Measurements from ENCODE around the gene RNF7.
"Not testable (repeated sequence)": the region's sequence is repeated elsewhere in the genome, so short reads cannot be mapped to it uniquely, and the experiment has no call there.

Gene RNF7

GRCh38 chr3:141738022-141738890 is at the start of gene RNF7:
Gene RNF7 (plus strand): TSS chr3:141738298. CDS start chr3:141738342, 44 bp downstream.
- DNase-seq (ENCODE audit: low read depth in 2 of 2) = peak; percentile 93 to 94

- DNase-seq (ENCODE audit: low read depth in 2 of 2) = no peak
These were observed 47.5 kb upstream of the RNF7 start for GRCh38 chr3:141690431-141691072.

- DNase-seq (ENCODE audit: low read depth in 2 of 2) = not testable (repeated sequence)
These were observed 46.6 kb upstream of the RNF7 start for GRCh38 chr3:141691471-141691870.

- not testable (repeated sequence) for DNase-seq (ENCODE audit: low read depth in 2 of 2)
These were observed 45.1 kb upstream of the RNF7 start for GRCh38 chr3:141692973-141693372.

- no peak for DNase-seq (ENCODE audit: low read depth in 2 of 2)
These were observed 38.8 kb upstream of the RNF7 start for GRCh38 chr3:141699324-141699723.

GRCh38 chr3:141699897-141700296 is 38.2 kb upstream of the RNF7 start:
- no peak for DNase-seq (ENCODE audit: low read depth in 2 of 2)

- DNase-seq (ENCODE audit: low read depth in 2 of 2) = not testable (repeated sequence)
These were observed 34.7 kb upstream of the RNF7 start for GRCh38 chr3:141703367-141703766.

- no peak for DNase-seq (ENCODE audit: low read depth in 2 of 2)
These were observed 30.3 kb upstream of the RNF7 start for GRCh38 chr3:141707741-141708203.

- DNase-seq (ENCODE audit: low read depth in 2 of 2) = no peak
These were observed 29.7 kb upstream of the RNF7 start for GRCh38 chr3:141708367-141708766.

GRCh38 chr3:141709126-141709770 is 28.9 kb upstream of the RNF7 start:
- no peak for DNase-seq (ENCODE audit: low read depth in 2 of 2)

GRCh38 chr3:141710121-141710520 is 28.0 kb upstream of the RNF7 start:
- no peak for DNase-seq (ENCODE audit: low read depth in 2 of 2)

- no peak for DNase-seq (ENCODE audit: low read depth in 2 of 2)
These were observed 27.0 kb upstream of the RNF7 start for GRCh38 chr3:141710888-141711616.

- DNase-seq (ENCODE audit: low read depth in 2 of 2) = no peak
These were observed 23.4 kb upstream of the RNF7 start for GRCh38 chr3:141714671-141715070.

GRCh38 chr3:141722081-141722480 is 16.0 kb upstream of the RNF7 start:
- DNase-seq (ENCODE audit: low read depth in 2 of 2) = no peak

GRCh38 chr3:141722648-141723047 is 15.4 kb upstream of the RNF7 start:
- no peak for DNase-seq (ENCODE audit: low read depth in 2 of 2)

- DNase-seq (ENCODE audit: low read depth in 2 of 2) = no peak
These were observed 14.8 kb upstream of the RNF7 start for GRCh38 chr3:141723255-141723654.

GRCh38 chr3:141724186-141724585 is 13.9 kb upstream of the RNF7 start:
- no peak for DNase-seq (ENCODE audit: low read depth in 2 of 2)

GRCh38 chr3:141725036-141725435 is 13.1 kb upstream of the RNF7 start:
- DNase-seq (ENCODE audit: low read depth in 2 of 2) = no peak

GRCh38 chr3:141726483-141726882 is 11.6 kb upstream of the RNF7 start:
- no peak for DNase-seq (ENCODE audit: low read depth in 2 of 2)

GRCh38 chr3:141728355-141728892 is 9.7 kb upstream of the RNF7 start:
- DNase-seq (ENCODE audit: low read depth in 2 of 2) = no peak

GRCh38 chr3:141729240-141729639 is 8.9 kb upstream of the RNF7 start:
- no peak for DNase-seq (ENCODE audit: low read depth in 2 of 2)

GRCh38 chr3:141735176-141735575 is 2.9 kb upstream of the RNF7 start:
- no peak for DNase-seq (ENCODE audit: low read depth in 2 of 2)
